ENCODE data around the gene PTPRJ. TPM values are rescaled to one million over a fixed set of nuclear protein-coding genes. Genes with fewer than 3 reads are reported as not detected.
A peak's percentile ranks its signal among the peaks of the same experiment; 100 is the strongest.

Gene PTPRJ
- total RNA-seq, 1 experiment from 2014 or later = 43.7 TPM

- Histone ChIP-seq H3K79me2 (ENCODE audit: low read depth) (peaks cover 78% of the 10 kb centered on the region), H3K36me3 (ENCODE audit: low read depth) (no peaks in the 10 kb centered on the region), H3K4me1 (replicated peaks; ENCODE audit: insufficient read depth) (peaks cover 67% of the 10 kb centered on the region), H4K20me1 (ENCODE audit: insufficient read depth) (no peaks in the 10 kb centered on the region), H3K27ac (peak overlapping the region; percentile 91), H3K4me2 (peak overlapping the region; percentile 73), H3K27me3 (ENCODE audit: insufficient read depth, low read depth) (no peaks in the 10 kb centered on the region), H3K4me3 (no peak overlapping the region), H3K9me3 (ENCODE audit: insufficient read depth, low read depth) (no peaks in the 10 kb centered on the region), H3K9me2 (ENCODE audit: insufficient read depth) (no peaks in the 10 kb centered on the region), H2AFZ (no peak overlapping the region), H3F3A (ENCODE audit: insufficient read depth, low read depth) (peaks cover 47% of the 10 kb centered on the region)
- peak in 1 of 2 experiments; percentile 33 for DNase-seq
- TF ChIP-seq EZH2 (IDR thresholded peaks at IDR 0.05; ENCODE audit: low read depth) (no peak), CTCF (conservative IDR thresholded peaks at IDR 0.05) (no peak)
- POLR2A ChIA-PET (ENCODE audit: unreplicated experiment) = no interaction called here
- intact Hi-C loops (cut with micrococcal nuclease; ENCODE audit: unreplicated experiment) = no loop called here
- BruUV-seq (replicated peaks) = no TSS peak
- CTCF ChIA-PET = no interaction called here
Measured at GRCh38 chr11:48049036-48049435, 68.7 kb downstream of the PTPRJ start.

GRCh38 chr11:48050304-48050703, 69.9 kb downstream of the PTPRJ start:
- Histone ChIP-seq H3K9me3 (ENCODE audit: insufficient read depth, low read depth) (no peaks in the 10 kb centered on the region), H3K36me3 (ENCODE audit: low read depth) (no peaks in the 10 kb centered on the region), H3K4me2 (peak overlapping the region; percentile 73), H3F3A (ENCODE audit: insufficient read depth, low read depth) (peaks cover 60% of the 10 kb centered on the region), H3K4me3 (peak overlapping the region; percentile 12; the same call in 1 of the 2 replicates), H3K27ac (peak overlapping the region; percentile 91), H3K27me3 (ENCODE audit: insufficient read depth, low read depth) (no peaks in the 10 kb centered on the region), H4K20me1 (ENCODE audit: insufficient read depth) (no peaks in the 10 kb centered on the region), H2AFZ (no peak overlapping the region), H3K4me1 (replicated peaks; ENCODE audit: insufficient read depth) (peaks cover 80% of the 10 kb centered on the region), H3K9me2 (ENCODE audit: insufficient read depth) (no peaks in the 10 kb centered on the region), H3K79me2 (ENCODE audit: low read depth) (peaks cover 78% of the 10 kb centered on the region)
- DNase-seq = peak in 1 of 2 experiments; percentile 37
- ChIA-PET CTCF (interaction anchor here (0.5 to 0.7 kb wide), 4 partner anchors 8 to 127 kb away, joined by 3 to 4 read pairs (median 4); no protein-coding TSS in a partner anchor), POLR2A (ENCODE audit: unreplicated experiment) (no interaction called here)
- intact Hi-C loops (cut with micrococcal nuclease; ENCODE audit: unreplicated experiment) = loop anchor here (1.0 to 5.0 kb wide), 5 partner anchors 33 to 188 kb away; no protein-coding TSS in a partner anchor
- no TSS peak for BruUV-seq (replicated peaks)
- TF ChIP-seq EZH2 (IDR thresholded peaks at IDR 0.05; ENCODE audit: low read depth) = no peak
- no peak for TF ChIP-seq CTCF (conservative IDR thresholded peaks at IDR 0.05)

- Histone ChIP-seq H3K4me1 (replicated peaks; ENCODE audit: insufficient read depth) (peaks cover 89% of the 10 kb centered on the region), H3K27me3 (ENCODE audit: insufficient read depth, low read depth) (no peaks in the 10 kb centered on the region), H3K4me3 (0 out of 2 replicates have a peak overlapping the region, but pooled peaks have one; percentile 6), H3K9me2 (ENCODE audit: insufficient read depth) (no peaks in the 10 kb centered on the region), H3K4me2 (peak overlapping the region; percentile 73), H3F3A (ENCODE audit: insufficient read depth, low read depth) (peaks cover 70% of the 10 kb centered on the region), H3K79me2 (ENCODE audit: low read depth) (peaks cover 70% of the 10 kb centered on the region), H2AFZ (no peak overlapping the region), H3K27ac (peak overlapping the region; percentile 91), H4K20me1 (ENCODE audit: insufficient read depth) (no peaks in the 10 kb centered on the region), H3K9me3 (ENCODE audit: insufficient read depth, low read depth) (no peaks in the 10 kb centered on the region), H3K36me3 (ENCODE audit: low read depth) (no peaks in the 10 kb centered on the region)
- ChIA-PET POLR2A (ENCODE audit: unreplicated experiment) (interaction anchor here (0.7 to 1.1 kb wide), 2 partner anchors 11 to 12 kb away, joined by 3 to 7 read pairs; no protein-coding TSS in a partner anchor), CTCF (interaction anchor here (0.6 kb wide), 2 partner anchors 8 to 71 kb away, joined by 3 read pairs; partner anchors contain the start of gene PTPRJ)
- intact Hi-C loops (cut with micrococcal nuclease; ENCODE audit: unreplicated experiment) = loop anchor here (2.0 to 5.0 kb wide), 4 partner anchors 34 to 189 kb away; no protein-coding TSS in a partner anchor
- peak in 1 of 2 experiments; percentile 37 for DNase-seq
- no TSS peak for BruUV-seq (replicated peaks)
- TF ChIP-seq EZH2 (IDR thresholded peaks at IDR 0.05; ENCODE audit: low read depth) (no peak), CTCF (conservative IDR thresholded peaks at IDR 0.05) (no peak)
Measured at GRCh38 chr11:48051217-48051830, 71.0 kb downstream of the PTPRJ start.

Measured in PC-9 (cell line).